ENCODE data around the gene RPL15.

RPL15 gene

DNA sequence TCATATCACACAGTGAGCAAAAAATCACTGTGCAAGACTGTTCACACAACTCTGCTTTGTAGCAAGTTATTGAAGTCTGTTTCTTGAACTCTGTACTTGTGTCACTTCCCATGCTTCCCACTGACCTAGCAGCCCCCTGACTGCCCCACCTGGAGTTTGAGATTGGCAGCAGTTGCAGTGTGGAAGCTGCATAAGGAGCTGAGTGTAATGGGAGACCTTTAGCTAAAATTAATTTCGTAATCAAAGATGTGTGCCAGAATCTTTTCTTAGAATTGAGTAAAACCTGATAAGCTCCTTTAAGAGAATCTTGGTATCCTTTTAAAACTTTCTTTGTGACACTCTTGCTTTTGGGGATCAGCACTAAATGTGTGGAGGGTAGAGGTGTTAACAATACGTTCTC lies 43.0 kb upstream of the RPL15 start:
- in situ Hi-C loops (cut with MboI; ENCODE audit: low pct_unique_long_range_greater_than_20kb, low sequenced_read_pairs, unreplicated experiment) = no loop called here

GRCh38 chr3:23874359-23875112 lies 42.4 kb upstream of the RPL15 start:
- no peak for DNase-seq (ENCODE audit: low spot score)
- TF ChIP-seq, protein P1, sequence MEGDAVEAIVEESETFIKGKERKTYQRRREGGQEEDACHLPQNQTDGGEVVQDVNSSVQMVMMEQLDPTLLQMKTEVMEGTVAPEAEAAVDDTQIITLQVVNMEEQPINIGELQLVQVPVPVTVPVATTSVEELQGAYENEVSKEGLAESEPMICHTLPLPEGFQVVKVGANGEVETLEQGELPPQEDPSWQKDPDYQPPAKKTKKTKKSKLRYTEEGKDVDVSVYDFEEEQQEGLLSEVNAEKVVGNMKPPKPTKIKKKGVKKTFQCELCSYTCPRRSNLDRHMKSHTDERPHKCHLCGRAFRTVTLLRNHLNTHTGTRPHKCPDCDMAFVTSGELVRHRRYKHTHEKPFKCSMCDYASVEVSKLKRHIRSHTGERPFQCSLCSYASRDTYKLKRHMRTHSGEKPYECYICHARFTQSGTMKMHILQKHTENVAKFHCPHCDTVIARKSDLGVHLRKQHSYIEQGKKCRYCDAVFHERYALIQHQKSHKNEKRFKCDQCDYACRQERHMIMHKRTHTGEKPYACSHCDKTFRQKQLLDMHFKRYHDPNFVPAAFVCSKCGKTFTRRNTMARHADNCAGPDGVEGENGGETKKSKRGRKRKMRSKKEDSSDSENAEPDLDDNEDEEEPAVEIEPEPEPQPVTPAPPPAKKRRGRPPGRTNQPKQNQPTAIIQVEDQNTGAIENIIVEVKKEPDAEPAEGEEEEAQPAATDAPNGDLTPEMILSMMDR (IDR thresholded peaks at IDR 0.05; ENCODE audit: extremely low read depth, insufficient read depth, missing control alignments) = no peak
- in situ Hi-C loops (cut with MboI; ENCODE audit: low pct_unique_long_range_greater_than_20kb, low sequenced_read_pairs, unreplicated experiment) = loop anchor here (25.0 kb wide), 1 partner anchor 363 kb away; no protein-coding TSS in a partner anchor

More for the DNA sequence above, 43.0 kb upstream of the RPL15 start:
- DNase-seq (ENCODE audit: low spot score) = no peak
- TF ChIP-seq, protein P1 (IDR thresholded peaks at IDR 0.05; ENCODE audit: extremely low read depth, insufficient read depth, missing control alignments) = no peak

DNA sequence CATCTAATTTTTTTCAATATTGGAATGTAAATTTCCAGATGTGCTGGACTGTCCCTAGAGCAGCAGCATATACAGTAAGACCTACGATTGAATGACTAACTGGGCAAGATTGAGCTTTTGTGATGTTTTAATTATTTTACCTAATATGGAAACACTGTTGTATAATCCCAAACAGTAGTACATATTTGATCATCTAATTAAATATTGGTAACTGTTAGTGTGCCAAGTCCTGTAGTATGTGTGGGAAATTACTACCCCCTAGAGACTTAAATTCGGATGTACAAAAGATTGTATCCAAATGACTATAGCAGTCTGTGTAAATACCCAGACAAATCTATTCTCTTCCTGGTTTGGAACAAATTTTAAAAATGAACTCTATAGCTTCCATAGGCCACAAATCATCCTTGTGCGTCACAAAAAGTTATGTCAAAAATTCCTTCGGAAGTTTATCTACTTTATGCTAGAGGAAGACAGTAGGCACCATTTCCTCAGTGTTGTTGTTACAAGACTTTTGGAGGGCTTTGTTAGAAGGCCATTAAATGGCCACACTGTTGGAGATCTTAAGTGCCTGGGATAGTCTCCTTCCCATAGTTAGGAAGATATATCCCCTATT lies 41.7 kb upstream of the RPL15 start:
- DNase-seq (ENCODE audit: low spot score) = no peak
- TF ChIP-seq, protein P1 (IDR thresholded peaks at IDR 0.05; ENCODE audit: extremely low read depth, insufficient read depth, missing control alignments) = no peak
- in situ Hi-C loops (cut with MboI; ENCODE audit: low pct_unique_long_range_greater_than_20kb, low sequenced_read_pairs, unreplicated experiment) = loop anchor here (25.0 kb wide), 1 partner anchor 362 kb away; no protein-coding TSS in a partner anchor

DNA sequence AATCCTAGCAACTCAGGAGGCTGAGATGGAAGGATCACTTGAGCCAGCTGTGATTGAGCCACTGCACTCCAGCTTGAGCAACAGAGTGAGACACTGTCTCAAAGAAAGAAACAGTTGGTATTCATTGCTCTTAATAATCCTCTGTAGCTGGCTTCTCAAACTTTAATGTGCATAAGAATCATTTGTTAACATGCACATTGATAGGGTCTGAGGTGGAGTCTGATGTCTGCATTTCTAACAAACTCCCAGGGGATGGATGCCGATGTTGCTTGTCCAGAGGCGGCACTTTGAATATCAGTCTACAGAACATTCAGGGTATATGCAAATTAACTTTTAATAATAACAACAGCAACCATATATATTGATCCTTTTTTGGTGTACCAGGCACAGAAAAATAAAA lies 40.0 kb upstream of the RPL15 start:
- in situ Hi-C loops (cut with MboI; ENCODE audit: low pct_unique_long_range_greater_than_20kb, low sequenced_read_pairs, unreplicated experiment) = loop anchor here (25.0 kb wide), 1 partner anchor 360 kb away; no protein-coding TSS in a partner anchor
- no peak for DNase-seq (ENCODE audit: low spot score)
- TF ChIP-seq, protein P1 (IDR thresholded peaks at IDR 0.05; ENCODE audit: extremely low read depth, insufficient read depth, missing control alignments) = no peak

- in situ Hi-C loops (cut with MboI; ENCODE audit: low pct_unique_long_range_greater_than_20kb, low sequenced_read_pairs, unreplicated experiment) = loop anchor here (25.0 kb wide), 1 partner anchor 360 kb away; no protein-coding TSS in a partner anchor
- TF ChIP-seq, protein P1 (IDR thresholded peaks at IDR 0.05; ENCODE audit: extremely low read depth, insufficient read depth, missing control alignments) = no peak
- no peak for DNase-seq (ENCODE audit: low spot score)
These were observed 39.5 kb upstream of the RPL15 start for GRCh38 chr3:23877329-23877980.

DNA sequence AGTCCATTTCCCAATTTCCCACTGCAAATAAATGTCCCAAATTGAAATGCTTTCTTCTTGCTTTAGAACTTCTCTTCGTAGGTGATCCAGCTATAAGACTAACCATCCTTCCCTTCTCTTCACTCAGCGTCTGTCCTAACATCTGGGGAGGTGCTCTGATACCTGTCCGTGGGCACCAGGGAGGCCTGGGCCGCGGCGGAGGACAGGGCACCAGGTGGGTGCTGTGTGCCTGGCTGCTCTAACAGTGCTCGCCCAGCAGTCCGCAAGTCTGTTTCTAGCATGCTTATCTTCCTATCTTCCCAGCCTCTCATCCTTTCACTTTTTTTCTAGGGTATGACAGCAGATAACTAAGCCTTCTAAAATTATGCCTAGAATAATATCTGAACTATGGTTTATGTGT lies 37.4 kb upstream of the RPL15 start:
- in situ Hi-C loops (cut with MboI; ENCODE audit: low pct_unique_long_range_greater_than_20kb, low sequenced_read_pairs, unreplicated experiment) = loop anchor here (25.0 kb wide), 1 partner anchor 358 kb away; no protein-coding TSS in a partner anchor
- DNase-seq (ENCODE audit: low spot score) = no peak
- TF ChIP-seq, protein P1 (IDR thresholded peaks at IDR 0.05; ENCODE audit: extremely low read depth, insufficient read depth, missing control alignments) = no peak

Measured in GM13977 (cell line).